Left ventricle myocardium inferior (tissue), 1 donor: ENCODE measurements around the gene KANK2. TPM values are rescaled to one million over a fixed set of nuclear protein-coding genes. Genes with fewer than 3 reads are reported as not detected.
A peak's percentile ranks its signal among the peaks of the same experiment; 100 is the strongest.

Source experiments
- DNase-seq: peaks from one replicate; pipeline ENCODE4 v3.0.0-alpha.2; 2020
- H3K27ac ChIP-seq: fragments of 200-600 bp; replicated peaks from 2 replicates; pipeline ENCODE4 v1.8.0; 2021
- H3K27me3 ChIP-seq: fragments of 200-600 bp; 2 replicates; pipeline ENCODE4 v1.8.0; 2021; ENCODE audit warnings: low read depth
- H3K36me3 ChIP-seq: fragments of 200-600 bp; 2 replicates; pipeline ENCODE4 v1.8.0; 2021
- H3K4me1 ChIP-seq: fragments of 200-600 bp; 2 replicates; pipeline ENCODE4 v1.8.0; 2021
- H3K4me3 ChIP-seq: fragments of 200-600 bp; 2 replicates; pipeline ENCODE4 v1.8.0; 2021; ENCODE audit warnings: mild to moderate bottlenecking, moderate library complexity
- H3K9me3 ChIP-seq: fragments of 200-600 bp; replicated peaks from 2 replicates; pipeline ENCODE4 v1.8.0; 2021
- CTCF ChIP-seq: fragments of 200-600 bp; IDR thresholded peaks from 2 replicates; pipeline ENCODE4 v1.8.0; 2021; ENCODE audit warnings: antibody characterized with exemption, mild to moderate bottlenecking, borderline replicate concordance
- intact Hi-C: fragments of 100-400 bp; cut with micrococcal nuclease; formaldehyde crosslinking; loops from one replicate; pipeline ENCODE4 v1.11.0; 2022
- total RNA-seq: library from RNA; stranded (reverse); fragmentation: NEBNext Ultra II Directional; extraction: Animal tissue kit (Norgen Biotek cat#: 25700); gene quantifications from one replicate; pipeline ENCODE4 v1.2.1, GENCODE V29; 2021
- donor health status: DM: no; HTN: yes; CAD: no; lungs with severe emphysema.

The KANK2 gene
- total RNA-seq, 1 donor from 2014 or later: 326 TPM

DNA sequence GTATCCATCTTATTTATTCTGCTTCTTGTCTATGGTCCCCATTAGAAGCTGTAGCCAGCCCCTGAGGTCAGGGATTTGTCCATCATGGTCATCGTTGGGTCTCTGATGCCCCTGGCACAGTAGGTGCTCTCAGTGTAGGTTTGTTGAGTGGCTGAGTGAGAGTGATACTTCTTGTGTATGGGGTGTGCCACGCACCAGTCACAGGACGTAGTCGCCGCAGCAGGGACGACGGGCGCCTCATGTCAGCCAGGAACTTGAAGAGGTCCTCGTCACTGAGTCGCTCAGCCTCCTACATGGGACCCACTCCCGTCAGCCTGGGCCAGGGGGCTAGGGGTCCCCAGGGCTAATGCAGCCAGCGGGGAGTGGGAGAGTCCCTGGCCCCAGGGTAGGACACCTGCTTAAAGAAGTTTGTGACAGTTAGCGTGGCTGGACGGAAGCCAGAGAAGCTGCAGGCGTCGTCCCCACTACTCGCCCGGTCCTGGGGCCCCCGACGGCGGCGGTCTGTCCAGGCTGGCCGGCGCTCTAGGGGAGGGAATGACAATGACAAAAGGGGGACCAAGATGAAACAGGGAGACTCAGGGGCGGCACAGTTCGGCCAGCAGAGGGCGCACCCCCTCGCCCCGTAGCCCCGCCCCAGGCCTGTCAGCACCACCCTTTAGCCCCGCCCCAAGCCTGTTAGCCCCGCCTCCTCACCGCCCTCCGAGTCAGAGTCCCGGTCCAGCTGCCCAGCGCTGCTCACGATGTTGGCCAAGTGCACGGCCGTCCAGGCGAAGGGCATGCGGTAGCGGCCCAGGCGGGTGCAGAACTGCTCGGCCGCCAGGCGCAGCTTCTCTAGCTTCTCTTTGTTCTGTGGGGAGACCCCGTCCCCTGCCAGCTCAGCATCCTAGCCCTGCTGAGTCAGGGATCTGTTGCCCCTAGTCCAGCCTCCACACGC, 45.8 kb upstream of the KANK2 start:
- peak; percentile 90 for TF ChIP-seq CTCF
- peak overlapping the region; percentile 22 for H3K4me3 ChIP-seq
- H3K9me3 ChIP-seq: peaks cover 13% of the 10 kb centered on the region
- intact Hi-C loops: no loop called here
- peak; percentile 94 for DNase-seq
- no peaks in the 10 kb centered on the region for H3K27me3 ChIP-seq
- peaks cover 66% of the 10 kb centered on the region for H3K36me3 ChIP-seq
- peaks cover 42% of the 10 kb centered on the region for H3K4me1 ChIP-seq
- H3K27ac ChIP-seq: peak overlapping the region; percentile 81

GRCh38 chr19:11242025-11242424, 44.7 kb upstream of the KANK2 start:
- Histone ChIP-seq H3K27me3 (no peaks in the 10 kb centered on the region), H3K9me3 (peaks cover 13% of the 10 kb centered on the region), H3K27ac (no peak overlapping the region), H3K4me1 (peaks cover 32% of the 10 kb centered on the region), H3K4me3 (no peak overlapping the region), H3K36me3 (peaks cover 72% of the 10 kb centered on the region)
- intact Hi-C loops: no loop called here
- DNase-seq: no peak
- TF ChIP-seq CTCF: no peak

- Histone ChIP-seq H3K27ac (no peak overlapping the region), H3K4me3 (no peak overlapping the region), H3K4me1 (peaks cover 14% of the 10 kb centered on the region), H3K27me3 (no peaks in the 10 kb centered on the region), H3K36me3 (peaks cover 77% of the 10 kb centered on the region), H3K9me3 (peaks cover 13% of the 10 kb centered on the region)
- DNase-seq: no peak
- intact Hi-C loops: no loop called here
- TF ChIP-seq CTCF: no peak
These were observed 42.7 kb upstream of the KANK2 start for GRCh38 chr19:11240008-11240444.

GRCh38 chr19:11239377-11240000, 42.1 kb upstream of the KANK2 start, which contains the start of gene ANGPTL8:
ANGPTL8 (plus strand) TSS chr19:11239619; CDS start chr19:11239638, 19 bp downstream.
- no peaks in the 10 kb centered on the region for H3K27me3 ChIP-seq
- H3K36me3 ChIP-seq: peaks cover 83% of the 10 kb centered on the region
- peaks cover 13% of the 10 kb centered on the region for H3K9me3 ChIP-seq
- no peak within 1 kb of the TSS for H3K4me3 ChIP-seq
- no peak for TF ChIP-seq CTCF
- H3K4me1 ChIP-seq: peaks cover 8% of the 10 kb centered on the region
- DNase-seq: no peak
- intact Hi-C loops: no loop called here
- H3K27ac ChIP-seq: no peak within 1 kb of the TSS

DNA sequence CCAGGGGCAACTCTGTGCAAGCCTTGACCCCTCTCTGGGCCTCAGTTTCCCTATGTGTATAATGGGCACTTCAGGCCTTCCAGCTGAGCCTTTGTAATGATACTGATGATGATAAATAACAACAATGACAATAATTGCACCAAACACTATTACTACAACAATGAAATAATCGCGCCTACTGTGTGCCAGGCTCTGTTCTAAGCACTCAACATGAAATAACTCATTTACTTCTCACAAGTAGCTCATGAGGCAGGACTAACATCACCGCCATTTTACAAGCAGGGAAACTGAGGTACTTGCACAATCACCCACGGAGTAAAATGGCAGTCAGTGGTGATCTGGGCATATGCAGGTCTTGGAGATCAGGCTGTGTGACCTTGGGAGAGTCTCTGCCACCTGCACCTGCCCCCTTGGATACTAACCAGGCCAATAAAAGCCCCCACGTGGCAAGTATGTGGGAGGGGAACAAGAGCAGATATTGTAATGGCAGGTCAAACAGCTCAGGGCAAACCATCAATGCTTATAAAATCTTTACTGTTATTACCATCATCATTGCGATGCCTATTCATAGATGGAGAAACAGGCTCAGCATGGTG, 41.5 kb upstream of the KANK2 start:
- intact Hi-C loops: no loop called here

More for the DNA sequence above, 41.5 kb upstream of the KANK2 start:
- Histone ChIP-seq H3K4me1 (peaks cover 5% of the 10 kb centered on the region), H3K4me3 (no peak overlapping the region), H3K36me3 (peaks cover 89% of the 10 kb centered on the region), H3K27ac (no peak overlapping the region), H3K9me3 (peaks cover 13% of the 10 kb centered on the region), H3K27me3 (no peaks in the 10 kb centered on the region)
- no peak for TF ChIP-seq CTCF
- no peak for DNase-seq
